ENCODE measurements around the gene PHF1.
"Not testable (repeated sequence)": the region's sequence is repeated elsewhere in the genome, so short reads cannot be mapped to it uniquely, and the experiment has no call there.

The PHF1 gene

GRCh38 chr6:33410711-33411631 lies at the start of gene PHF1:
PHF1 (plus strand) TSS chr6:33411014; CDS start chr6:33412264, 1,250 bp downstream.
- DNase-seq: peak; percentile 76

DNA sequence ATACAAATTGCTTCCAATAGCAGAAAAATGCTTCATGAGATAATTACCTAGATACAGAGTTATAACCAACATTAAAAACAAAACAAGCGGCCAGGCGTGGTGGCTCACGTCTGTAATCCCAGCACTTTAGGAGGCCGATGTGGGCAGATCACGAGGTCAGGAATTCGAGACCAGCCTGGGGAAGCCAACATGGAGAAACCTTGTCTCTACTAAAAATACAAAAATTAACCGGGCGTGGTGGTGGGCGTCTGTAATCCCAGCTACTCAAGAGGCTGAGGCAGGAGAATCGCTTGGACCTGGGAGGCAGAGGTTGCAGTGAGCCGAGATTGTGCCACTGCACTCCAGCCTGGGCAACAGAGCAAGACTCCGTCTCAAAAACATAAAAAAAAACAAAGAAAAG lies 47.3 kb upstream of the PHF1 start:
- not testable (repeated sequence) for DNase-seq

DNA sequence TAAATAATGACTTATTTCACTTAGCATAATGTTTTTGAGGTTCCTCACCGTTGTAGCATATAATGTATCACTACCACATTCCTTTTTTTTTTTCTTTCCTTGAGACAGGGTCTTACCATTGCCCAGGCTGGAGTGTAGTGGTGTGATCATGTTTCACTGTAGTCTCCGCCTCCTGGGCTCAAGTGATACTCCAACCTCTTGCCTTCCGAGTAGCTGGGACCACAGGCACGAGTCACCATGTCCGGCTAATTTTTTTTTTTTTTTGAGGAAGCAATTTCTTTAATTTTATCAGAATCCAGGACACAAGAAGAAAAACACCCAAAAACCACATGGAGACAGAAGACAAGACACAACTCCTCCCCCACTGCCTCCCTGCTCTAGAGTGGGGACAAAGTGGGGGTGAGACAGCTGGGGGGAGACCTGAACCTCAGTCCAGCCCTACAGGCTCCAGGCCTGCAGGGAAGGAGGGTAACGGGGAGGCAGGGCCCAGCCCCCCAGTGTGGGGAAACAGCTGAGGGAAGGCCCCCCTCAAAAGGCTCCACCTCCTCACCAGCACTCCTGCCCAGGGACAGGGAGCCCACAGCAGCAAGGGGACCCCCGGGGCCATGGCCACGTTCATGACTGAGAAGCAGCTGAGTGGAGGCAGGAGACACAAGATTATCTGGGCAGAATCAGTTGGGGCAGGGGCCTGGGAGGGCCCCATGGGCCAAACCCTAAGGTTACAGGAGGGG lies 46.2 kb upstream of the PHF1 start:
- DNase-seq: not testable (repeated sequence)

DNA sequence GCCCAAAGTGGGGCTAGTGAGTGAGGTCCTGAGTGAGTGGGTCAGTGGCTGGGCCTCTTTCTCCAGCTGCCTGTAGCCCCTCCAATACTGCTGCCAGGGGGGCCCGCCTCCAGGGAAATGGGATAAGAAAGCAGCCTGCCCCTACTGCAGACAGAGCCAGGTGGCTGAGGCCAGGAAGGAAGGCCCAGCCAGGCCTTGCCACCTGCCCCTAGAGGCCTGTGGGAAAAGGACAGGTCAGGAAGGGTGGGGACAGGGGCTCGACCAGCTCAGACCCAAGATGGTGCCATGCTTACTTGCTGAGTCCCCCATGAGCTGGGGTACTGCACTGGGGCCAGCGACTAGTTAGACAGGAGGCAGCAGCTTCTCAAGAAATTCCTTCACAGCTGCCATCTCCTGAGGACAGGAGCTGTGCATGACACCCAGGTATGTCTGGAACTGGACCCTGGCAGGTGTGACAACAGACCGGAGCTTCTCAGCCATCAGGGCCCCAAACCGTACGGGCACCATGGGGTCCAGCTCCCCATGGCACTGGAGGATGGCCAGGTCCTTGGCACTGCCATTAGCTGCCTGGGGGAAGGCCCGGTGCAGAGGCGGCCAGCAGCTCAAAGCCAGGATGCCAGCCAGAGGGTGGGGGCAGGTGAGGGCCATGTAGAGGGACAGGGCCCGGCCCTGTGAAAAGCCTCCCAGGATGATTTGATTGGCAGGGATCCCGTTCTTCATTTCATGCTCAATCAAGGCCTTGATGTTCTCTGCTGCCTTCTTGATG lies 45.4 kb upstream of the PHF1 start:
- not testable (repeated sequence) for DNase-seq

- no peak for DNase-seq
These were observed 43.7 kb upstream of the PHF1 start for GRCh38 chr6:33367009-33367714.

GRCh38 chr6:33367715-33368025 lies 43.1 kb upstream of the PHF1 start:
- DNase-seq: not testable (repeated sequence)

- DNase-seq: not testable (repeated sequence)
These were observed 38.9 kb upstream of the PHF1 start for GRCh38 chr6:33371901-33372300.

DNA sequence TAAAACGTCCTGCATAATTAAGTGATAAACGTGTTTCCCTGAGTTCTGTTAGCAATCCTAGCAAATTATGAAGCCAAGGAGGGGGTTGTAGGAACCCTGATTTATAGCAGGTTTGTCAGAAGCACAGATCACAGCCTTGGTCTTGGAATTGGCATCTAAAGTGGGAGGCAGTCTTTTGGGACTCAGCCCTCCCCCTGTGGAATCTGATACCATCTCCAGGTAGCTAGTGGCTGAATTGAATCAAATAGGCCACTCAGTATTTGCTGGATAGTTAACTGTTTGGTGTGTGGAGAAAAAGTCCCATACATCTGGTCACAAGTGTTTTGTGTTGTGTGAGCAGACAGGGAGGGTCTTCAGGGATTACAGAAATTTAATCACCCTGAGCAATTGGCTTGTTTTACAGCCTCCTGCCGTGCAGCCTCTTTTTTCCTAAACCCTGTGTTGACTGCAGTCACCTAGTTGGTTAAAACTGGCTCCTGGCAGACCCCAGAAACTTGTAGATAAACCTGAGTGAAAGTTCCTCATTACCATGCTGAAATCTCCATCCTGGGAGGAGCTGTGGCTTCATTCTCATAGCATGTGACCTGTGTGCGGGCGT lies 38.2 kb upstream of the PHF1 start:
- DNase-seq: no peak

GRCh38 chr6:33373960-33374910 lies 36.6 kb upstream of the PHF1 start:
- no peak for DNase-seq

DNA sequence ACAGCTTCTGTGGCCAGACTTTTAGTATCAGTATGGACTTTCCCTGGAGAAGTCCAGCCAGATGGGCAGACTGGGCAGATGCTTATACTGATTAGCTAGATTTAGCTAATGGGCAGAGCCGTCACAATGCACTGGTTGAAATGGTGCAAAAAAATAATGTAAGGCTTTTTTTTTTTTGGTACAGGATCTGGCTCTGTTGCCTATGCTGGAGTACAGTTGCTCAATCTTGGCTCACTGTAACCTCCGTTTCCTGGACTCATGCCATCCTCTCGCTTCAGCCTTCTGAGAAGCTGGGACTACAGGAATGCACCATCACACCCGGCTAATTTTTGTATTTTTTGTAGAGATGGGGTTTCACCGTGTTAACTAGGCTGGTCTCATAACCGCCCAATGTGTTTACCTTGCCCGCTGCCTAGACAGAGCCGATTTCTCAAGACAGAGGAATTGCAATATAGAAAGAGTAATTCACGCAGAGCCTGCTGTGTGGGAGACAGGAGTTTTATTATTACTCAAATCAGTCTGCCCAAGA lies 35.6 kb upstream of the PHF1 start:
- DNase-seq: no peak

DNA sequence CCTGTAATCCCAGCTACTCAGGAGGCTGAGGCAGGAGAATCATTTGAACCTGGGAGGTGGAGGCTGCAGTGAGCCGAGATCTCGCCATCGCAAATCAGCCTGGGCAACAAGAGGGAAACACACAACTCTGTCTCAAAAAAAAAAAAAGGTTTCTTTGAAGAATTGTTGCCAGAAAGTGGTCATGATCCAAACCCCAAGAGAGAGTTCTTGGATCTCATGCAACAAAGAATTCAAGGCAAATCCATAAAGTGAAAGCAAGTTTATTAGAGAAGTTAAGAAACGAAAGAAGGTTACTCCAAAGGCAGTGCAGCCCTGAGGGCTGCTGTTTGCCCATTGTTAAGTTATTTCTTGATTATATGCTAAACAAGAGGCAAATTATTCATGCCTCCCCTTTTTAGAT lies 33.6 kb upstream of the PHF1 start:
- no peak for DNase-seq

GRCh38 chr6:33379184-33379583 lies 31.6 kb upstream of the PHF1 start:
- not testable (repeated sequence) for DNase-seq

DNA sequence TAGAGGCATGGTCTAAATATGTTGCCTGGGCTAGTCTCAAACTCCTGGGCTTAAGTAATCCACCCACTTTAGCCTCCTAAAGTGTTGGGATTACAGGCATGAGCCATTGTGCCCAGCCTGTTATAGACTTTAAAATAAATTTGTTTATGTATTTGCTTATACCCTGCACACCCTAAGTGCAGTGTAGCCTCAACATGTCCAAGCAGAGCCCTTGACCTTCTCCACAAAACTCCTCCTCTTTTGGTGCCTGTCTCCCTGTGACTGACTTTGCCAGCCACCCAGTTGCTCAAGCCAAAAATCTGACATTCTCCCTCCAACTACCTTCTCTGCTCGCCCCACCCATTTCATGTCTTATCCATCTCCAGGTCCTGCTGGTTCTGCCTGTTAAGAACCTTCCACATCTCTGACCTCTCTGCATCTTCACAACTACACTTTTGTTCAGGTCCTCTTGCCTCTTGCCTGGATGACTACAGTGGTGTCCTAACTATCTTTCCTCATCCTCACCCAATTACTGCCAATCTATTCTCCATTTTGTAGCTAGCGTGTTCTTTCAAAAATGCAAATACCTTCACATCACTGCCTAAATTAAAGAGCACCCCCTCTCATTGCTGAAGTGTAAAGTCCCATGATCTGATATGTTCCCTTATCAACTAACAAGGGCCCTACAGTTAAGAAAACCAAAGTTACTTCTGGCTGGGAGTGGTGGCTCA lies 30.4 kb upstream of the PHF1 start:
- no peak for DNase-seq

- DNase-seq: no peak
These were observed 27.2 kb upstream of the PHF1 start for GRCh38 chr6:33383427-33384185.

- DNase-seq: no peak
These were observed 26.2 kb upstream of the PHF1 start for GRCh38 chr6:33384581-33385020.

- no peak for DNase-seq
These were observed 20.6 kb upstream of the PHF1 start for GRCh38 chr6:33390173-33390572.

GRCh38 chr6:33390767-33391277 lies 20.0 kb upstream of the PHF1 start:
- no peak for DNase-seq

- peak; percentile 99 for DNase-seq
These were observed 19.4 kb upstream of the PHF1 start, which contains the start of gene KIFC1 for GRCh38 chr6:33391278-33391921. KIFC1 (plus strand) TSS chr6:33391823; CDS start chr6:33391986, 163 bp downstream.
